ENCODE data around the gene ABL1. TPM values are rescaled to one million over a fixed set of nuclear protein-coding genes. Genes with fewer than 3 reads are reported as not detected.

ABL1 gene
- total RNA-seq, 1 experiment from 2014 or later: 83.6 TPM

- H3K9me3 Mint-ChIP-seq: peaks cover 16% of the 10 kb centered on the region in 2 experiments
- no peak overlapping the region for H3K27ac Mint-ChIP-seq
- no CpG with 5 or more reads among the region's 7 CpGs for WGBS (ENCODE audit: extremely low coverage, insufficient read length, low lambda C conversion rate)
- peaks cover 26 to 37% of the 10 kb centered on the region in 2 experiments for H3K4me1 Mint-ChIP-seq
- H3K27me3 Mint-ChIP-seq (ENCODE audit: low read depth): no peaks in the 10 kb centered on the region
- Histone ChIP-seq H4K8ac (replicated peaks; ENCODE audit: insufficient read length, low read depth, low read length) (no peak overlapping the region), H3K23me2 (ENCODE audit: insufficient read length, low read depth, low read length, poor library complexity, severe bottlenecking) (no peaks in the 10 kb centered on the region), H3K27ac (ENCODE audit: insufficient read length, low read depth, low read length) (no peak overlapping the region), H2BK120ac (ENCODE audit: low read depth, low read length, poor library complexity, severe bottlenecking) (no peak overlapping the region), H2AFZ (ENCODE audit: low read length) (no peak overlapping the region), H4K20me1 (ENCODE audit: control insufficient read depth, insufficient read depth, insufficient read length) (no peaks in the 10 kb centered on the region), H4K5ac (ENCODE audit: insufficient read length, low read depth, low read length) (no peak overlapping the region), H3K27me3 (ENCODE audit: insufficient read depth, low read length) (no peaks in the 10 kb centered on the region), H2BK12ac (ENCODE audit: insufficient read length, low read depth, low read length) (no peak overlapping the region), H2BK20ac (ENCODE audit: low read depth, low read length, poor library complexity, severe bottlenecking) (no peak overlapping the region), H3K56ac (ENCODE audit: insufficient read length, low read depth, low read length) (no peak overlapping the region), H3K4ac (ENCODE audit: low read depth, low read length) (no peak overlapping the region), H3K79me2 (ENCODE audit: insufficient read depth, low read length) (peaks cover 2% of the 10 kb centered on the region; the same call in 1 of the 2 replicates), H2AK5ac (ENCODE audit: insufficient read length, low read length) (no peak overlapping the region), H3K23ac (ENCODE audit: insufficient read length, low read depth, low read length) (no peak overlapping the region), H4K91ac (ENCODE audit: insufficient read length, low read depth, low read length) (no peak overlapping the region), H3K9ac (ENCODE audit: extremely low read depth, insufficient read length, low read length) (no peak overlapping the region), H3K4me2 (ENCODE audit: insufficient read depth, insufficient read length, low read length) (no peak overlapping the region), H3K14ac (ENCODE audit: insufficient read depth, low read length) (no peak overlapping the region), H2BK5ac (ENCODE audit: insufficient read length, low read length) (no peak overlapping the region), H3K4me1 (ENCODE audit: insufficient read depth, low read length) (no peaks in the 10 kb centered on the region), H3K18ac (ENCODE audit: insufficient read length, low read depth, low read length) (no peak overlapping the region), H3K79me1 (ENCODE audit: insufficient read depth, low read depth, low read length, poor library complexity, severe bottlenecking) (no peaks in the 10 kb centered on the region), H3K9me3 (ENCODE audit: control insufficient read depth, low read depth, low read length) (peaks cover 3% of the 10 kb centered on the region), H2BK15ac (ENCODE audit: low read depth, low read length) (no peak overlapping the region), H3T11ph (ENCODE audit: low read length) (no peak overlapping the region)
- TF ChIP-seq, protein P1, sequence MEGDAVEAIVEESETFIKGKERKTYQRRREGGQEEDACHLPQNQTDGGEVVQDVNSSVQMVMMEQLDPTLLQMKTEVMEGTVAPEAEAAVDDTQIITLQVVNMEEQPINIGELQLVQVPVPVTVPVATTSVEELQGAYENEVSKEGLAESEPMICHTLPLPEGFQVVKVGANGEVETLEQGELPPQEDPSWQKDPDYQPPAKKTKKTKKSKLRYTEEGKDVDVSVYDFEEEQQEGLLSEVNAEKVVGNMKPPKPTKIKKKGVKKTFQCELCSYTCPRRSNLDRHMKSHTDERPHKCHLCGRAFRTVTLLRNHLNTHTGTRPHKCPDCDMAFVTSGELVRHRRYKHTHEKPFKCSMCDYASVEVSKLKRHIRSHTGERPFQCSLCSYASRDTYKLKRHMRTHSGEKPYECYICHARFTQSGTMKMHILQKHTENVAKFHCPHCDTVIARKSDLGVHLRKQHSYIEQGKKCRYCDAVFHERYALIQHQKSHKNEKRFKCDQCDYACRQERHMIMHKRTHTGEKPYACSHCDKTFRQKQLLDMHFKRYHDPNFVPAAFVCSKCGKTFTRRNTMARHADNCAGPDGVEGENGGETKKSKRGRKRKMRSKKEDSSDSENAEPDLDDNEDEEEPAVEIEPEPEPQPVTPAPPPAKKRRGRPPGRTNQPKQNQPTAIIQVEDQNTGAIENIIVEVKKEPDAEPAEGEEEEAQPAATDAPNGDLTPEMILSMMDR (conservative IDR thresholded peaks at IDR 0.05): no peak
- no peak for DNase-seq
- peaks cover 12 to 20% (median 14%) of the 10 kb centered on the region in 3 experiments for H3K36me3 Mint-ChIP-seq (ENCODE audit: insufficient read depth in 1 of 3, low read depth in 3 of 3)
- H3K4me3 Mint-ChIP-seq: no peak overlapping the region
These were observed 45.0 kb upstream of the ABL1 start for GRCh38 chr9:130789747-130790672.
